Immature natural killer cell (primary cell): ENCODE measurements around the gene ADORA2B. TPM values are rescaled to one million over a fixed set of nuclear protein-coding genes. Genes with fewer than 3 reads are reported as not detected.

Experiments
- DNase-seq, 3 donors: peaks; one replicate each; pipeline ENCODE4 v3.0.0; 2022; ENCODE audit warnings: mixed read lengths in 1 of 3
- H3K27ac Mint-ChIP-seq, 6 donors: one replicate each; pipeline ENCODE4 v1.8.0; 2020; ENCODE audit warnings: mixed read lengths in 6 of 6, mild to moderate bottlenecking in 5 of 6, inconsistent platforms in 4 of 6, moderate library complexity in 3 of 6
- H3K27me3 Mint-ChIP-seq, 3 donors: one replicate each; pipeline ENCODE4 v1.8.0; 2020 to 2021; ENCODE audit warnings: low read depth in 3 of 3, mild to moderate bottlenecking in 3 of 3, mixed read lengths in 3 of 3, moderate library complexity in 3 of 3, inconsistent platforms in 1 of 3
- H3K36me3 Mint-ChIP-seq, 3 donors: one replicate each; pipeline ENCODE4 v1.8.0; 2020; ENCODE audit warnings: mixed read lengths in 3 of 3, inconsistent platforms in 2 of 3, mild to moderate bottlenecking in 2 of 3
- H3K4me1 Mint-ChIP-seq, 2 donors: one replicate each; pipeline ENCODE4 v1.8.0; 2020; ENCODE audit warnings: inconsistent platforms in 2 of 2, mild to moderate bottlenecking in 2 of 2, mixed read lengths in 2 of 2, moderate library complexity in 1 of 2
- H3K4me3 Mint-ChIP-seq, 5 donors: one replicate each; pipeline ENCODE4 v1.8.0; 2020; ENCODE audit warnings: mild to moderate bottlenecking in 5 of 5, mixed read lengths in 5 of 5, inconsistent platforms in 3 of 5, moderate library complexity in 3 of 5
- H3K9me3 Mint-ChIP-seq, 6 donors: one replicate each; pipeline ENCODE4 v1.8.0; 2020; ENCODE audit warnings: mild to moderate bottlenecking in 6 of 6, mixed read lengths in 6 of 6, inconsistent platforms in 4 of 6, moderate library complexity in 3 of 6
- polyA plus RNA-seq, 3 donors: library from polyadenylated mRNA; unstranded; fragments of 300-500 nt; fragmentation: Illumina TruSeq; gene quantifications; one replicate each; pipeline ENCODE4 v1.2.3, GENCODE V29; 2021

ADORA2B gene
- polyA plus RNA-seq, 3 donors from 2014 or later: 0.96 to 1.6 (median 1.3) TPM

GRCh38 chr17:15951368-15952047 lies 6.6 kb downstream of the ADORA2B start:
- H3K27me3 Mint-ChIP-seq: peaks cover 4 to 9% (median 5%) of the 10 kb centered on the region in 3 donors
- no peak for DNase-seq
- H3K36me3 Mint-ChIP-seq: no peaks in the 10 kb centered on the region
- H3K27ac Mint-ChIP-seq: no peak overlapping the region
- H3K9me3 Mint-ChIP-seq: no peaks in the 10 kb centered on the region
- no peak overlapping the region for H3K4me3 Mint-ChIP-seq
- H3K4me1 Mint-ChIP-seq: peaks cover 0 to 1% of the 10 kb centered on the region in 2 donors

- Mint-ChIP-seq H3K27me3 (peaks cover 2 to 5% (median 5%) of the 10 kb centered on the region in 3 donors), H3K27ac (no peak overlapping the region), H3K4me3 (no peak overlapping the region), H3K4me1 (peaks cover 0 to 1% of the 10 kb centered on the region in 2 donors), H3K36me3 (no peaks in the 10 kb centered on the region), H3K9me3 (no peaks in the 10 kb centered on the region)
- DNase-seq: no peak
These were observed 7.2 kb downstream of the ADORA2B start for GRCh38 chr17:15952048-15952532.

GRCh38 chr17:15952916-15953790 lies 8.2 kb downstream of the ADORA2B start:
- Mint-ChIP-seq H3K4me3 (no peak overlapping the region), H3K9me3 (no peaks in the 10 kb centered on the region), H3K4me1 (peaks cover 0 to 1% of the 10 kb centered on the region in 2 donors), H3K27me3 (peaks cover 3 to 5% (median 3%) of the 10 kb centered on the region in 3 donors), H3K27ac (no peak overlapping the region), H3K36me3 (no peaks in the 10 kb centered on the region)
- no peak for DNase-seq

GRCh38 chr17:15954222-15954621 lies 9.3 kb downstream of the ADORA2B start:
- Mint-ChIP-seq H3K27me3 (peaks cover 3 to 8% (median 3%) of the 10 kb centered on the region in 3 donors), H3K9me3 (no peaks in the 10 kb centered on the region), H3K4me1 (peaks cover 7% of the 10 kb centered on the region in 2 donors), H3K4me3 (no peak overlapping the region), H3K27ac (no peak overlapping the region), H3K36me3 (no peaks in the 10 kb centered on the region)
- DNase-seq: no peak

- no peak for DNase-seq
- Mint-ChIP-seq H3K4me3 (no peak overlapping the region), H3K36me3 (no peaks in the 10 kb centered on the region), H3K4me1 (peaks cover 8 to 10% of the 10 kb centered on the region in 2 donors), H3K27ac (no peak overlapping the region), H3K27me3 (peaks cover 3 to 6% (median 3%) of the 10 kb centered on the region in 3 donors), H3K9me3 (no peaks in the 10 kb centered on the region)
These were observed 11.0 kb downstream of the ADORA2B start for GRCh38 chr17:15955793-15956541.

- Mint-ChIP-seq H3K4me1 (peaks cover 8 to 10% of the 10 kb centered on the region in 2 donors), H3K9me3 (no peaks in the 10 kb centered on the region), H3K27ac (no peak overlapping the region), H3K4me3 (no peak overlapping the region), H3K27me3 (peaks cover 3 to 6% (median 3%) of the 10 kb centered on the region in 3 donors), H3K36me3 (no peaks in the 10 kb centered on the region)
- DNase-seq: no peak
These were observed 12.3 kb downstream of the ADORA2B start for GRCh38 chr17:15957206-15957605.

GRCh38 chr17:15957608-15958307 lies 12.8 kb downstream of the ADORA2B start:
- Mint-ChIP-seq H3K4me1 (peaks cover 8 to 10% of the 10 kb centered on the region in 2 donors), H3K36me3 (no peaks in the 10 kb centered on the region), H3K27ac (peak overlapping the region in 1 of 6 donors; percentile 46), H3K9me3 (no peaks in the 10 kb centered on the region), H3K4me3 (no peak overlapping the region), H3K27me3 (peaks cover 3 to 6% (median 3%) of the 10 kb centered on the region in 3 donors)
- DNase-seq: no peak

GRCh38 chr17:15958484-15958854 lies 13.5 kb downstream of the ADORA2B start:
- Mint-ChIP-seq H3K4me1 (peaks cover 8 to 10% of the 10 kb centered on the region in 2 donors), H3K27ac (peak overlapping the region in 2 of 6 donors; percentile 8 to 25), H3K9me3 (no peaks in the 10 kb centered on the region), H3K36me3 (no peaks in the 10 kb centered on the region), H3K4me3 (no peak overlapping the region), H3K27me3 (peaks cover 3 to 6% (median 3%) of the 10 kb centered on the region in 3 donors)
- no peak for DNase-seq

GRCh38 chr17:15963670-15964110 lies 18.8 kb downstream of the ADORA2B start:
- Mint-ChIP-seq H3K4me3 (no peak overlapping the region), H3K27ac (no peak overlapping the region), H3K4me1 (peaks cover 10 to 15% of the 10 kb centered on the region in 2 donors), H3K9me3 (no peaks in the 10 kb centered on the region), H3K36me3 (peaks cover 0 to 3% (median 0%) of the 10 kb centered on the region in 3 donors), H3K27me3 (peaks cover 0 to 10% (median 3%) of the 10 kb centered on the region in 3 donors)
- DNase-seq: no peak

- H3K4me3 Mint-ChIP-seq: no peak overlapping the region
- peaks cover 3 to 6% of the 10 kb centered on the region in 2 donors for H3K4me1 Mint-ChIP-seq
- H3K27me3 Mint-ChIP-seq: peaks cover 0 to 12% (median 3%) of the 10 kb centered on the region in 3 donors
- H3K27ac Mint-ChIP-seq: peak overlapping the region in 1 of 6 donors; percentile 21
- H3K9me3 Mint-ChIP-seq: peaks cover 0 to 1% (median 0%) of the 10 kb centered on the region in 6 donors
- H3K36me3 Mint-ChIP-seq: peaks cover 0 to 3% (median 0%) of the 10 kb centered on the region in 3 donors
- DNase-seq: no peak
These were observed 20.6 kb downstream of the ADORA2B start for GRCh38 chr17:15965528-15965927.

- H3K27me3 Mint-ChIP-seq: peaks cover 0 to 12% (median 3%) of the 10 kb centered on the region in 3 donors
- H3K4me3 Mint-ChIP-seq: peak overlapping the region in 1 of 5 donors; percentile 46
- H3K4me1 Mint-ChIP-seq: peaks cover 3 to 6% of the 10 kb centered on the region in 2 donors
- H3K9me3 Mint-ChIP-seq: peaks cover 0 to 1% (median 0%) of the 10 kb centered on the region in 6 donors
- no peak for DNase-seq
- no peak overlapping the region for H3K27ac Mint-ChIP-seq
- H3K36me3 Mint-ChIP-seq: peaks cover 0 to 3% (median 0%) of the 10 kb centered on the region in 3 donors
These were observed 21.4 kb downstream of the ADORA2B start for GRCh38 chr17:15966183-15966878.

GRCh38 chr17:15966879-15967248 lies 21.9 kb downstream of the ADORA2B start:
- peaks cover 3 to 6% of the 10 kb centered on the region in 2 donors for H3K4me1 Mint-ChIP-seq
- peaks cover 0 to 3% (median 0%) of the 10 kb centered on the region in 3 donors for H3K36me3 Mint-ChIP-seq
- DNase-seq: no peak
- no peak overlapping the region for H3K27ac Mint-ChIP-seq
- peak overlapping the region in 1 of 5 donors; percentile 46 for H3K4me3 Mint-ChIP-seq
- H3K9me3 Mint-ChIP-seq: peaks cover 0 to 1% (median 0%) of the 10 kb centered on the region in 6 donors
- peaks cover 0 to 12% (median 3%) of the 10 kb centered on the region in 3 donors for H3K27me3 Mint-ChIP-seq
